ENCODE data around the gene WNK4. TPM values are rescaled to one million over a fixed set of nuclear protein-coding genes. Genes with fewer than 3 reads are reported as not detected.
A peak's percentile ranks its signal among the peaks of the same experiment; 100 is the strongest.
"Not testable (repeated sequence)": the region's sequence is repeated elsewhere in the genome, so short reads cannot be mapped to it uniquely, and the experiment has no call there.

WNK4 gene
- 10 to 100 TPM in 2 of 3 donors, 1 to 10 TPM in 1; 8.7 to 11.2 (median 11.0) TPM for polyA plus RNA-seq (ENCODE audit: insufficient read length in 3 of 3)

- DNase-seq (ENCODE audit: low read depth in 3 of 3, low spot score in 2 of 3) = no peak
These were observed at the start of gene WNK4 for GRCh38 chr17:42779936-42780850. WNK4 (plus strand) TSS chr17:42780610; CDS start chr17:42780699, 89 bp downstream.

DNA sequence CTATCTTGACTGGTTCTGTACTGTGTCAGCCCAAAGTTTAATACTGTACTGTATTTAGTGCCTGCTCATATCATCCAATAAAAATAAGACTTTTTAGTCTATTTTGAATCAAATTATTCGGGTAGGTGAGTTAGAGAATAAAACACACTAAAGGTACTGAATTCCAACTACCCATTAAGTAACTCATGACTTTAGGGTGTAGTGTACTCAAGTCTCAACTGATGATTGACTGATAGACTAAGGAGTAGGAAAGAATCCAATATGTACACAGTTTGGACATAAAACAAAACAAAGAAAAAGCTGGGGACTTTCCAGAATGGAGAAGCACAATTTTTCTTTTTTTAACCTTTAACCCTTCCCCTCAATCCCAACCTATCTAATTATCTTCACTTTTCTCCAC is 39.7 kb upstream of the WNK4 start:
- no peak for DNase-seq (ENCODE audit: low read depth in 3 of 3, low spot score in 2 of 3)

- DNase-seq (ENCODE audit: low read depth in 3 of 3, low spot score in 2 of 3) = not testable (repeated sequence)
These were observed 37.5 kb upstream of the WNK4 start for GRCh38 chr17:42742916-42743315.

- DNase-seq (ENCODE audit: low read depth in 3 of 3, low spot score in 2 of 3) = peak in 1 of 3 donors; percentile 27
These were observed 36.7 kb upstream of the WNK4 start for GRCh38 chr17:42743595-42744282.

DNA sequence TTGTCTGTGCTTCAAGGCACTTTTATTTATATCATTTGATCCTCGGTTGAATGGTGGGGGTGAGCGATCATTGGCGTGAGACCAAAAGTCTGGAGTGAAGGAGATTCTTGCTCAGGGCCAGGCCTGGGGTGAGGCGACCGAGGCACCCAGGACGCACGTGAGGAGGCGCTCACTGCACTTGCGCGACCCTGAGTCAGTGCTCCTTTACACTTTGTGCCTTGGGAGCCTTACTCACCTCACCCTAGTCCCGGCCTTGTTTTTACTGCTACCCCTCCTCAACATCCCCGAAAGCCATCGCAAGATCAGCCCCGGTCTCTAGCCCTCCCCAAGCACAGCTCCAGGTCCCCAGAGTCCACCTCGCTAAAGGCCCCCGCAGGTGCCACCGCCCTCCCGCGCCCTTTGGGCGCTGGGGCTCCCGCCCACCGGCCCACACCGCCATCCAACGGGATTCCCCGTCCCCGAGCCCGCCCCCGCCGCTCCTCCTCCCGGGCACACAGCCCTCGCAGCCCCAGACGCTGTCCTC is 36.1 kb upstream of the WNK4 start:
- DNase-seq (ENCODE audit: low read depth in 3 of 3, low spot score in 2 of 3) = no peak

- peak; percentile 67 to 81 (median 80) for DNase-seq (ENCODE audit: low read depth in 3 of 3, low spot score in 2 of 3)
These were observed 35.4 kb upstream of the WNK4 start, which contains the start of gene EZH1 for GRCh38 chr17:42744806-42745617. EZH1 (minus strand) TSS chr17:42745040; CDS start chr17:42728941, 16,099 bp downstream.

- DNase-seq (ENCODE audit: low read depth in 3 of 3, low spot score in 2 of 3) = no peak
These were observed 32.1 kb upstream of the WNK4 start for GRCh38 chr17:42748202-42748907.

DNA sequence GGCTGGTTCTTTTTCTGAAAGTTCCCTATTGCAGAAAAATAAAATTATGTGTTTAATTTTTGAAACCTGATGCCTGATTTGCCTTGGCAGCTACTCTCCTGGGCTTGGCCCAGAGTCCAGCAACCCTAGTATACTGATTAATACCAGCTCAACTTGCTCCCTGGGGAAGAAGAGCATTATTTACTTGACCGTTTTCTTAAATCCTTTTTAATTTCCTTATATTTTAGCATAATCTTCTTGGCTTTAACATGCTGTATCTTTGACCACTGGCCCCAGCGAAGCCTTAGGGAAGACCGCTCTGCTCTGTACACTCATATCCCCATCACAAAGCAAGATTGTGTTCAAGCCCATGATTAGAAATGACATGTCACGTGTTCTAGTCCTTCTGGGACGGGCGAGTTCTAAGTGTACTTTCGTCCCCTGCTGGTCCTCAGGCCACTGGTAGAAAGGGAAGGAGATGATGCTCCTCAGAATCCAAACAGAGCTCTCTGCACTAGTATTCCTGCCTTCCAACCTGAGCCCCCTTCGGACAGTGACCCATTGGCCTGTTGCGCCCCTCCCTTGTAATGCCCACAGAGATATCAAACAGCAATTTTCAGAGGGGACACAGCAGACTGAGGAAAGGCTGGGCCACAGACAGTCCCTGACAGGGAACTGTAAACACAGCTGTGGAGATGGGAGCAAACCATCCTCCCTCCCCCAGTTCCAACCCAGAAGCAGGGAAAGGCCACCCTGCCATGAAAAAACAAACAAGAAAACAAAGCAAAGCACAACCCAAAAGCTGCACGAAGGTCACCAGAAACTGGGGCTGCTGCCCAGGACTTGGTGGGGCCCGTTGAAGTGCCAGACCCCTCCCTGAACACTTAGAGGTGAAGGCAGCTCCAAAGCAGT is 31.3 kb upstream of the WNK4 start:
- DNase-seq (ENCODE audit: low read depth in 3 of 3, low spot score in 2 of 3) = no peak

- no peak for DNase-seq (ENCODE audit: low read depth in 3 of 3, low spot score in 2 of 3)
These were observed 29.6 kb upstream of the WNK4 start for GRCh38 chr17:42750739-42751344.

GRCh38 chr17:42751628-42752027 is 28.8 kb upstream of the WNK4 start:
- DNase-seq (ENCODE audit: low read depth in 3 of 3, low spot score in 2 of 3) = no peak

DNA sequence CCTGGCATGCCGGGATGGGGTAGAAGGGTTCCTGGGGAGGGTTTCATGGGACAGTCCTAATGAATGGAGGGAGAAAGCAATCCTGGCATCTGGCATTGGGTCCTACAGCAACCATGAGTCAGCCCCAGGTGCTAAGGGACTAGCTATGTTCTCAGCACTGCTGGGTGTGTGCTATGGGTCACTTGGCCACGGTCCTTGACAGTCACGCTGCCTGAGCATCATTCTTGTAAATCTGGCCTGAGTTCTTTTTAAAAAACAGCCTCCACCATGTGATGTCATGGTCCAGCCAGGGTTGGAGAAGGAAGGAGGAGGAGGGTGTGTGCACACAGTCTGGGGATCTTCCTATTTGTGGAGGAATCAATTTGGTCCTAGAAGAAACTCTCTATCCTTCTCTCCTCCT is 25.6 kb upstream of the WNK4 start:
- no peak for DNase-seq (ENCODE audit: low read depth in 3 of 3, low spot score in 2 of 3)

GRCh38 chr17:42759982-42760651 is 20.3 kb upstream of the WNK4 start:
- DNase-seq (ENCODE audit: low read depth in 3 of 3, low spot score in 2 of 3) = no peak

DNA sequence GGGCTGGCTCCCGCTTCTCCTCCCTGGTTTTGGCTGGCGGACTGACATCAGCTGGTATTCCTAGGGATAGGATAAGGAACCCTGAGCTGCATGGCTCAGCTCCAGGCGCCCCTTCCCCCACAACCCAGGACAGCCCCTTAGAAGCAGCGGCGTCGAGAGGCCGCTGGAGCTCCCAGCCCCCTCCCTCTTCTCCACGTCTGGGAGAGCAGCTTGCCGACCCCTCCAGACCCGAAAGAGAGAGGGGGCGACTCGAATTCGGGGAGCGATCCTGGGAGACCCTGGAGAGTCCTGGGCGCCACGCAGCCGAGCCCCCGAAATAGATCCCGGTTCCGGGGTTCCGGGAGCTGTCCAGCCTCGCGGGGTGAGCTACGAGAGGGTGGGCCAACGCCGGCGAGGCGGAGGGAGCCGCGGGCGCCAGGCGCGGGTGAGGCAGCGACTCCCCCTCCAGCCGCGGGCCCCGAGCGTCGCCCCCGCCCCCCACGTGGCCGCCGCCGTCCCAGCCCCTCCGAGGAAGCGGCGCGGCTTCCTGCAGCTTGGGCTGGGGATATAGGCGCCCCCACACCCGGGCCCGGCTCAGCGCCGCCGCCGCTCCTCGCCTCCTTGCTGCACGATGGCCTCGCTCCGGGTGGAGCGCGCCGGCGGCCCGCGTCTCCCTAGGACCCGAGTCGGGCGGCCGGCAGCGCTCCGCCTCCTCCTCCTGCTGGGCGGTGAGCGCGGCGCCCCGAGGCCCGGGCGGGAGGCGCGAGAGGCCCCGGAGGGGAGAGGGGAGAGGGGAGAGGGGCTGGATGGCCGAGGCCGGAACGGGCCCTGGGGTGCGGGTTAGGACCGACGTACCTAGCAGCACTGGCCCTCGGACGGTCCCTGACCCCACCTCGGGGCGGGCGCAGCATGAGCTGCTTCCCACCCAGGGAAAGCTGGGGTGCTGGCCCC is 19.5 kb upstream of the WNK4 start, which contains the start of gene RAMP2:
TSS of gene RAMP2 (plus strand) at position 576 of the 930 bp plus-strand sequence. CDS start at position 611, 35 bp downstream.
- DNase-seq (ENCODE audit: low read depth in 3 of 3, low spot score in 2 of 3) = no peak

GRCh38 chr17:42761638-42762037 is 18.8 kb upstream of the WNK4 start:
- DNase-seq (ENCODE audit: low read depth in 3 of 3, low spot score in 2 of 3) = no peak

DNA sequence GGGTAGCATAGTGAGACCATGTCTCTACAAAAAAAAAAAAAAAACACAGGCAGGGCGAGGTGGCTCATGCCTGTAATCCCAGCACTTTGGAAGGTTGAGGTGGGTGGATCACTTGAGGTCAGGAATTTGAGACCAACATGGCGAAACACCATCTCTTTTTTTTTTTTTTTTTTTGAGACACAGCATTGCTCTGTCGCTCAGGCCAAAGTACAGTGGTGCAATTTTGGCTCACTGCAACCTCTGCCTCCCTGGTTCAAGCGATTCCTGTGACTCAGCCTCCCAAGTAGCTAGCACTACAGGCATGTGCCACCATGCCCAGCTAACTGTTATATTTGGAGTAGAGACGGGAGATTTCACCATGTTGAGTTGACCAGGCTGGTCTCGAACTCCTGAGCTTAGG is 14.3 kb upstream of the WNK4 start:
- no peak for DNase-seq (ENCODE audit: low read depth in 3 of 3, low spot score in 2 of 3)

DNA sequence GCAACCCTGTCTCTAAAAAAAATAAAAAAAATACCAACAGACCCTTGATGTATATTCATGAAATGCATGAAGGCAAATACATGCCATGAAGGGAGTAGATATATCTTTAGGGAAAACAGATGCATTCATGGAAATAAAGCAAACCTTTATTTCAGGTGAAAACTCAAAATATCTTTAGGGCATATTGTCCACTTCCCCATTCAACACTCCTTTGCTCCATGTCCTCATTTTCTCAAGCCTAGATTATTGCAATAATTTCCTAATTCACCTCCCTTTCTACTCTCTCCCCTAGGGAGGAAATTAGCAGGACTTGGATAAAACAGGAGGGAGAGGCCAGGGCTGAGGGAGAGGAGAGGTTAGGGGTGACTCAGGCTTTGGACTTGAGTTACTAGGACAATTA is 12.9 kb upstream of the WNK4 start:
- DNase-seq (ENCODE audit: low read depth in 3 of 3, low spot score in 2 of 3) = no peak

- DNase-seq (ENCODE audit: low read depth in 3 of 3, low spot score in 2 of 3) = not testable (repeated sequence)
These were observed 12.4 kb upstream of the WNK4 start for GRCh38 chr17:42768006-42768405.

Measured in right renal cortex interstitium (tissue), 3 donors.